ENCODE data around the gene HOXD3.

The HOXD3 gene

GRCh38 chr2:176156807-176157498 is at the start of gene HOXD3:
HOXD3 (plus strand) TSS chr2:176157307; CDS start chr2:176169115, 11,808 bp downstream.
- no peak for DNase-seq

- DNase-seq = no peak
Measured at GRCh38 chr2:176107731-176108181, 49.4 kb upstream of the HOXD3 start.

- DNase-seq = no peak
Measured at GRCh38 chr2:176109192-176109901, 47.8 kb upstream of the HOXD3 start.

- DNase-seq = no peak
Measured at GRCh38 chr2:176109946-176110345, 47.2 kb upstream of the HOXD3 start.

- DNase-seq = no peak
Measured at GRCh38 chr2:176110415-176111308, 46.4 kb upstream of the HOXD3 start.

- DNase-seq = peak; percentile 83
Measured at GRCh38 chr2:176111309-176111663, 45.8 kb upstream of the HOXD3 start.

- DNase-seq = no peak
Measured at GRCh38 chr2:176111846-176112374, 45.2 kb upstream of the HOXD3 start.

- no peak for DNase-seq
Measured at GRCh38 chr2:176112375-176113302, 44.5 kb upstream of the HOXD3 start.

GRCh38 chr2:176114120-176114929 is 42.8 kb upstream of the HOXD3 start:
- peak; percentile 99 for DNase-seq

GRCh38 chr2:176114930-176115625 is 42.0 kb upstream of the HOXD3 start:
- DNase-seq = no peak

GRCh38 chr2:176115883-176116813 is 41.0 kb upstream of the HOXD3 start, which contains the start of gene HOXD10:
HOXD10 (plus strand) TSS chr2:176116778; CDS start chr2:176116834, 56 bp downstream.
- peak; percentile 94 for DNase-seq

- no peak for DNase-seq
Measured at GRCh38 chr2:176117162-176117822, 39.8 kb upstream of the HOXD3 start.

GRCh38 chr2:176117823-176118371 is 39.2 kb upstream of the HOXD3 start:
- no peak for DNase-seq

GRCh38 chr2:176118601-176119339 is 38.3 kb upstream of the HOXD3 start:
- DNase-seq = peak; percentile 90

GRCh38 chr2:176120364-176121189 is 36.5 kb upstream of the HOXD3 start:
- no peak for DNase-seq
